ENCODE results near the gene TEX19. TPM values are rescaled to one million over a fixed set of nuclear protein-coding genes. Genes with fewer than 3 reads are reported as not detected.
"Not testable (repeated sequence)": the region's sequence is repeated elsewhere in the genome, so short reads cannot be mapped to it uniquely, and the experiment has no call there.

The TEX19 gene
- total RNA-seq, 1 donor from 2014 or later, result 0.14 TPM

- intact Hi-C loops (cut with micrococcal nuclease), result no loop called here
Measured at GRCh38 chr17:82334204-82334621, 24.8 kb upstream of the TEX19 start.

- intact Hi-C loops (cut with micrococcal nuclease), result no loop called here
Measured at GRCh38 chr17:82334622-82335394, 24.2 kb upstream of the TEX19 start.

GRCh38 chr17:82338858-82339633, 20.0 kb upstream of the TEX19 start:
- intact Hi-C loops (cut with micrococcal nuclease), result no loop called here

- intact Hi-C loops (cut with micrococcal nuclease), result no loop called here
Measured at GRCh38 chr17:82339634-82340580, 19.1 kb upstream of the TEX19 start.

GRCh38 chr17:82342361-82343079, 16.5 kb upstream of the TEX19 start:
- intact Hi-C loops (cut with micrococcal nuclease), result no loop called here

- intact Hi-C loops (cut with micrococcal nuclease), result no loop called here
Measured at GRCh38 chr17:82343560-82343959, 15.5 kb upstream of the TEX19 start.

- intact Hi-C loops (cut with micrococcal nuclease), result no loop called here
Measured at GRCh38 chr17:82344175-82344907, 14.7 kb upstream of the TEX19 start.

GRCh38 chr17:82345151-82345976, 13.7 kb upstream of the TEX19 start:
- intact Hi-C loops (cut with micrococcal nuclease), result no loop called here

GRCh38 chr17:82346342-82347300, 12.4 kb upstream of the TEX19 start:
- intact Hi-C loops (cut with micrococcal nuclease), result no loop called here

GRCh38 chr17:82347994-82348393, 11.1 kb upstream of the TEX19 start:
- intact Hi-C loops (cut with micrococcal nuclease), result not testable (repeated sequence)

GRCh38 chr17:82348434-82348833, 10.6 kb upstream of the TEX19 start:
- intact Hi-C loops (cut with micrococcal nuclease), result no loop called here

GRCh38 chr17:82348866-82349265, 10.2 kb upstream of the TEX19 start:
- intact Hi-C loops (cut with micrococcal nuclease), result no loop called here

GRCh38 chr17:82349287-82349701, 9.8 kb upstream of the TEX19 start:
- intact Hi-C loops (cut with micrococcal nuclease), result no loop called here

GRCh38 chr17:82350182-82351030, 8.6 kb upstream of the TEX19 start:
- intact Hi-C loops (cut with micrococcal nuclease), result loop anchor here (1.0 to 2.0 kb wide), 3 partner anchors 64 to 204 kb away; no protein-coding TSS in a partner anchor

GRCh38 chr17:82351254-82351712, 7.8 kb upstream of the TEX19 start:
- intact Hi-C loops (cut with micrococcal nuclease), result loop anchor here (1.0 to 2.0 kb wide), 3 partner anchors 63 to 204 kb away; no protein-coding TSS in a partner anchor

GRCh38 chr17:82351713-82352488, 7.1 kb upstream of the TEX19 start:
- intact Hi-C loops (cut with micrococcal nuclease), result loop anchor here (1.0 to 2.0 kb wide), 3 partner anchors 62 to 203 kb away; no protein-coding TSS in a partner anchor

All from T-helper 2 cell treated with Interferon-gamma antibody and Interleukin-4, amounts not matched to agents 100 ng/mL and 5 ng/mL, for 36 hours (primary cell).